ENCODE results near the gene LRP1B. TPM values are rescaled to one million over a fixed set of nuclear protein-coding genes. Genes with fewer than 3 reads are reported as not detected.

Gene LRP1B
- total and polyA plus RNA-seq, 5 donors from 2014 or later: not detected

GRCh38 chr2:141364821-141365220 is 766.0 kb downstream of the LRP1B start:
- Histone ChIP-seq H3K27ac (ENCODE audit: insufficient read depth, low read length, poor library complexity, severe bottlenecking) (no peak overlapping the region), H3K9me3 (ENCODE audit: control insufficient read depth in 2 of 2, low read length in 2 of 2) (peaks cover 4 to 7% of the 10 kb centered on the region in 2 experiments), H3K4me1 (ENCODE audit: control insufficient read depth, insufficient read depth, low read length, poor library complexity, severe bottlenecking) (no peaks in the 10 kb centered on the region), H3K36me3 (ENCODE audit: control insufficient read depth, insufficient read depth, low read length) (no peaks in the 10 kb centered on the region), H3K27me3 (ENCODE audit: control insufficient read depth, insufficient read depth, low read length) (no peaks in the 10 kb centered on the region), H3K4me3 (ENCODE audit: low read depth, low read length) (no peak overlapping the region)
- DNase-seq (no peak), ATAC-seq (ENCODE audit: low read depth in 2 of 2) (no peak)
- no peaks in the 10 kb centered on the region for H3K27me3 Mint-ChIP-seq
- H3K36me3 Mint-ChIP-seq: no peaks in the 10 kb centered on the region
- peaks cover 0 to 27% (median 5%) of the 10 kb centered on the region in 7 donors for H3K9me3 Mint-ChIP-seq
- no peak overlapping the region for H3K27ac Mint-ChIP-seq
- no peaks in the 10 kb centered on the region for H3K4me1 Mint-ChIP-seq
- H3K4me3 Mint-ChIP-seq: no peak overlapping the region

- no peaks in the 10 kb centered on the region for H3K36me3 ChIP-seq (ENCODE audit: control insufficient read depth, insufficient read depth, low read length)
- Mint-ChIP-seq H3K27ac (no peak overlapping the region), H3K27me3 (no peaks in the 10 kb centered on the region), H3K4me3 (no peak overlapping the region), H3K9me3 (peaks cover 0 to 27% (median 4%) of the 10 kb centered on the region in 7 donors), H3K4me1 (no peaks in the 10 kb centered on the region), H3K36me3 (no peaks in the 10 kb centered on the region)
- H3K27me3 ChIP-seq (ENCODE audit: control insufficient read depth, insufficient read depth, low read length): no peaks in the 10 kb centered on the region
- H3K4me3 ChIP-seq (ENCODE audit: low read depth, low read length): no peak overlapping the region
- no peaks in the 10 kb centered on the region for H3K4me1 ChIP-seq (ENCODE audit: control insufficient read depth, insufficient read depth, low read length, poor library complexity, severe bottlenecking)
- ATAC-seq (ENCODE audit: low read depth in 2 of 2) (no peak), DNase-seq (no peak)
- no peak overlapping the region for H3K27ac ChIP-seq (ENCODE audit: insufficient read depth, low read length, poor library complexity, severe bottlenecking)
- H3K9me3 ChIP-seq (ENCODE audit: control insufficient read depth in 2 of 2, low read length in 2 of 2): peaks cover 4 to 7% of the 10 kb centered on the region in 2 experiments
These were observed 768.5 kb downstream of the LRP1B start for GRCh38 chr2:141362311-141362710.

- no peak for ATAC-seq (ENCODE audit: low read depth in 2 of 2)
- Histone ChIP-seq H3K36me3 (ENCODE audit: control insufficient read depth, insufficient read depth, low read length) (no peaks in the 10 kb centered on the region), H3K4me3 (ENCODE audit: low read depth, low read length) (no peak overlapping the region), H3K9me3 (ENCODE audit: control insufficient read depth in 2 of 2, low read length in 2 of 2) (no peaks in the 10 kb centered on the region), H3K27me3 (ENCODE audit: control insufficient read depth, insufficient read depth, low read length) (no peaks in the 10 kb centered on the region), H3K4me1 (ENCODE audit: control insufficient read depth, insufficient read depth, low read length, poor library complexity, severe bottlenecking) (no peaks in the 10 kb centered on the region), H3K27ac (ENCODE audit: insufficient read depth, low read length, poor library complexity, severe bottlenecking) (no peak overlapping the region)
- Mint-ChIP-seq H3K27me3 (no peaks in the 10 kb centered on the region), H3K9me3 (peaks cover 4 to 47% (median 13%) of the 10 kb centered on the region in 7 donors), H3K4me3 (no peak overlapping the region), H3K27ac (no peak overlapping the region), H3K4me1 (no peaks in the 10 kb centered on the region), H3K36me3 (no peaks in the 10 kb centered on the region)
- no peak for DNase-seq
These were observed 782.3 kb downstream of the LRP1B start for GRCh38 chr2:141348481-141348880.

GRCh38 chr2:141341444-141341843 is 789.4 kb downstream of the LRP1B start:
- Mint-ChIP-seq H3K36me3 (no peaks in the 10 kb centered on the region), H3K9me3 (peaks cover 2 to 47% (median 15%) of the 10 kb centered on the region in 7 donors), H3K27me3 (no peaks in the 10 kb centered on the region), H3K4me3 (no peak overlapping the region), H3K27ac (no peak overlapping the region), H3K4me1 (no peaks in the 10 kb centered on the region)
- no peak overlapping the region for H3K4me3 ChIP-seq (ENCODE audit: low read depth, low read length)
- DNase-seq (no peak), ATAC-seq (ENCODE audit: low read depth in 2 of 2) (no peak)
- no peaks in the 10 kb centered on the region for H3K9me3 ChIP-seq (ENCODE audit: control insufficient read depth in 2 of 2, low read length in 2 of 2)
- no peaks in the 10 kb centered on the region for H3K36me3 ChIP-seq (ENCODE audit: control insufficient read depth, insufficient read depth, low read length)
- no peaks in the 10 kb centered on the region for H3K27me3 ChIP-seq (ENCODE audit: control insufficient read depth, insufficient read depth, low read length)
- H3K4me1 ChIP-seq (ENCODE audit: control insufficient read depth, insufficient read depth, low read length, poor library complexity, severe bottlenecking): no peaks in the 10 kb centered on the region
- no peak overlapping the region for H3K27ac ChIP-seq (ENCODE audit: insufficient read depth, low read length, poor library complexity, severe bottlenecking)

GRCh38 chr2:141331127-141331526 is 799.7 kb downstream of the LRP1B start:
- peaks cover 0 to 6% of the 10 kb centered on the region in 2 experiments for H3K9me3 ChIP-seq (ENCODE audit: control insufficient read depth in 2 of 2, low read length in 2 of 2)
- H3K4me3 Mint-ChIP-seq: no peak overlapping the region
- no peaks in the 10 kb centered on the region for H3K27me3 ChIP-seq (ENCODE audit: control insufficient read depth, insufficient read depth, low read length)
- no peak overlapping the region for H3K27ac ChIP-seq (ENCODE audit: insufficient read depth, low read length, poor library complexity, severe bottlenecking)
- peaks cover 3 to 19% (median 6%) of the 10 kb centered on the region in 7 donors for H3K9me3 Mint-ChIP-seq
- no peak overlapping the region for H3K27ac Mint-ChIP-seq
- H3K4me1 ChIP-seq (ENCODE audit: control insufficient read depth, insufficient read depth, low read length, poor library complexity, severe bottlenecking): no peaks in the 10 kb centered on the region
- H3K36me3 ChIP-seq (ENCODE audit: control insufficient read depth, insufficient read depth, low read length): no peaks in the 10 kb centered on the region
- ATAC-seq (ENCODE audit: low read depth in 2 of 2) (no peak), DNase-seq (no peak)
- H3K4me3 ChIP-seq (ENCODE audit: low read depth, low read length): no peak overlapping the region
- H3K4me1 Mint-ChIP-seq: no peaks in the 10 kb centered on the region
- no peaks in the 10 kb centered on the region for H3K36me3 Mint-ChIP-seq
- no peaks in the 10 kb centered on the region for H3K27me3 Mint-ChIP-seq

GRCh38 chr2:141329964-141330363 is 800.9 kb downstream of the LRP1B start:
- H3K4me1 Mint-ChIP-seq: no peaks in the 10 kb centered on the region
- H3K36me3 ChIP-seq (ENCODE audit: control insufficient read depth, insufficient read depth, low read length): no peaks in the 10 kb centered on the region
- H3K27me3 ChIP-seq (ENCODE audit: control insufficient read depth, insufficient read depth, low read length): no peaks in the 10 kb centered on the region
- no peaks in the 10 kb centered on the region for H3K36me3 Mint-ChIP-seq
- no peaks in the 10 kb centered on the region for H3K27me3 Mint-ChIP-seq
- H3K4me3 ChIP-seq (ENCODE audit: low read depth, low read length): no peak overlapping the region
- DNase-seq (no peak), ATAC-seq (ENCODE audit: low read depth in 2 of 2) (no peak)
- H3K9me3 Mint-ChIP-seq: peaks cover 2 to 17% (median 6%) of the 10 kb centered on the region in 7 donors
- H3K4me3 Mint-ChIP-seq: no peak overlapping the region
- no peak overlapping the region for H3K27ac ChIP-seq (ENCODE audit: insufficient read depth, low read length, poor library complexity, severe bottlenecking)
- H3K27ac Mint-ChIP-seq: no peak overlapping the region
- H3K4me1 ChIP-seq (ENCODE audit: control insufficient read depth, insufficient read depth, low read length, poor library complexity, severe bottlenecking): no peaks in the 10 kb centered on the region
- peaks cover 0 to 6% of the 10 kb centered on the region in 2 experiments for H3K9me3 ChIP-seq (ENCODE audit: control insufficient read depth in 2 of 2, low read length in 2 of 2)

- no peak for ATAC-seq (ENCODE audit: low read depth in 2 of 2)
- Mint-ChIP-seq H3K36me3 (no peaks in the 10 kb centered on the region), H3K9me3 (peaks cover 3 to 20% (median 6%) of the 10 kb centered on the region in 7 donors), H3K27me3 (no peaks in the 10 kb centered on the region), H3K4me1 (no peaks in the 10 kb centered on the region), H3K4me3 (no peak overlapping the region), H3K27ac (no peak overlapping the region)
- Histone ChIP-seq H3K27me3 (ENCODE audit: control insufficient read depth, insufficient read depth, low read length) (no peaks in the 10 kb centered on the region), H3K4me3 (ENCODE audit: low read depth, low read length) (no peak overlapping the region), H3K36me3 (ENCODE audit: control insufficient read depth, insufficient read depth, low read length) (no peaks in the 10 kb centered on the region), H3K4me1 (ENCODE audit: control insufficient read depth, insufficient read depth, low read length, poor library complexity, severe bottlenecking) (no peaks in the 10 kb centered on the region), H3K27ac (ENCODE audit: insufficient read depth, low read length, poor library complexity, severe bottlenecking) (no peak overlapping the region), H3K9me3 (ENCODE audit: control insufficient read depth in 2 of 2, low read length in 2 of 2) (peaks cover 0 to 2% of the 10 kb centered on the region in 2 experiments)
- no peak for DNase-seq
These were observed 807.2 kb downstream of the LRP1B start for GRCh38 chr2:141323571-141323970.

- Histone ChIP-seq H3K9me3 (ENCODE audit: control insufficient read depth in 2 of 2, low read length in 2 of 2) (no peaks in the 10 kb centered on the region), H3K27ac (ENCODE audit: insufficient read depth, low read length, poor library complexity, severe bottlenecking) (no peak overlapping the region), H3K27me3 (ENCODE audit: control insufficient read depth, insufficient read depth, low read length) (no peaks in the 10 kb centered on the region), H3K36me3 (ENCODE audit: control insufficient read depth, insufficient read depth, low read length) (no peaks in the 10 kb centered on the region), H3K4me3 (ENCODE audit: low read depth, low read length) (no peak overlapping the region), H3K4me1 (ENCODE audit: control insufficient read depth, insufficient read depth, low read length, poor library complexity, severe bottlenecking) (no peaks in the 10 kb centered on the region)
- Mint-ChIP-seq H3K36me3 (no peaks in the 10 kb centered on the region), H3K4me1 (no peaks in the 10 kb centered on the region), H3K27me3 (no peaks in the 10 kb centered on the region), H3K9me3 (peaks cover 0 to 14% (median 1%) of the 10 kb centered on the region in 7 donors), H3K4me3 (no peak overlapping the region), H3K27ac (no peak overlapping the region)
- no peak for ATAC-seq (ENCODE audit: low read depth in 2 of 2)
- no peak for DNase-seq
These were observed 812.8 kb downstream of the LRP1B start for GRCh38 chr2:141317986-141318385.

Measured in CD4-positive, CD25-positive, alpha-beta regulatory T cell (primary cell).